A549 (cell line): Measurements from ENCODE around the gene PPP2R3B. TPM values are rescaled to one million over a fixed set of nuclear protein-coding genes. Genes with fewer than 3 reads are reported as not detected.

Source experiments
- ATAC-seq, 2 experiments: fragments of 200-7000 bp in 1 of 2; fragments of >200 bp in 1 of 2; cut with Nextera tagmentation in 1 of 2; cut with Tn5 transposase in 1 of 2; 3 replicates each; pipeline versions ENCODE4 v1.8.0 to v1.9.1; 2018 to 2020; ENCODE audit warnings: mild to moderate bottlenecking in 1 of 2, moderate library complexity in 1 of 2
- CTCF ChIA-PET: fragments of 300-600 bp; sonication (Branson Sonifier 250); formaldehyde crosslinking; extraction: SDS; loops from one replicate; lab custom pipeline; 2021; ENCODE audit warnings: antibody characterized with exemption, inconsistent platforms; lab: Yijun Ruan, JAX
- POLR2A ChIA-PET: fragments of 350-600 bp; formaldehyde crosslinking; extraction: SDS; loops from one replicate; lab custom pipeline; 2021; ENCODE audit warnings: antibody characterized with exemption, inconsistent platforms; lab: Yijun Ruan, JAX
- DNase-seq, 2 experiments: peaks; one replicate each; pipeline versions ENCODE4 v3.0.0 to v3.0.0-alpha.2; 2011 to 2016; ENCODE audit warnings: low read depth in 1 of 2, low spot score in 1 of 2
- FAIRE-seq: peaks from 2 replicates; lab custom pipeline; 2011; peaks lifted over from hg19 to GRCh38; lab: Jason Lieb, UNC
- H3K27ac ChIP-seq, 2 experiments: fragments of >200 bp; sonication (Bioruptor Twin); formaldehyde crosslinking; 3 replicates each; pipeline ENCODE4 v1.5.1; 2016 to 2017
- H3K4me1 ChIP-seq: fragments of >200 bp; sonication (Bioruptor Twin); formaldehyde crosslinking; 3 replicates; pipeline ENCODE4 v1.6.1; 2016
- H3K4me2 ChIP-seq: fragments of >200 bp; sonication (Bioruptor Twin); formaldehyde crosslinking; 3 replicates; pipeline ENCODE4 v1.6.1; 2016
- H3K4me3 ChIP-seq: fragments of >200 bp; sonication (Bioruptor Twin); formaldehyde crosslinking; 3 replicates; pipeline ENCODE4 v1.5.1; 2016
- H3K9me3 ChIP-seq: fragments of >200 bp; sonication (Bioruptor Twin); formaldehyde crosslinking; 3 replicates; pipeline ENCODE4 v1.6.1; 2016
- BHLHE40 ChIP-seq: IDR thresholded peaks from 2 replicates; pipeline ENCODE4 v1.6.1; 2012; ENCODE audit warnings: low read depth, low read length, inconsistent platforms
- CBX2 ChIP-seq: fragments of 200-600 bp; sonication (generic); IDR thresholded peaks from 2 replicates; pipeline ENCODE4 v1.6.1; 2016; ENCODE audit warnings: low read depth, mild to moderate bottlenecking, borderline replicate concordance
- EHMT2 ChIP-seq: fragments of 200-600 bp; sonication (generic); IDR thresholded peaks from 2 replicates; pipeline ENCODE4 v1.6.1; 2016; ENCODE audit warnings: antibody characterized with exemption, low read depth, mild to moderate bottlenecking, moderate library complexity
- EP300 ChIP-seq, 2 experiments: fragments of >200 bp; sonication (Bioruptor Twin); formaldehyde crosslinking; IDR thresholded peaks; 2 replicates in 1 of 2; 3 replicates in 1 of 2; pipeline ENCODE4 v1.6.1; 2016 to 2017
- ESRRA ChIP-seq: fragments of 150-350 bp; IDR thresholded peaks from 2 replicates; pipeline ENCODE4 v1.6.1; 2014; ENCODE audit warnings: mild to moderate bottlenecking, low read length, borderline replicate concordance
- FOSB ChIP-seq: fragments of 250-450 bp; sonication (Bioruptor Pico); IDR thresholded peaks from 2 replicates; pipeline ENCODE4 v1.5.0; 2020; ENCODE audit warnings: mild to moderate bottlenecking, moderate library complexity
- FOSL2 ChIP-seq, 2 experiments: fragments of 450-650 bp in 1 of 2; fragments of >200 bp in 1 of 2; sonication (Bioruptor Twin) in 1 of 2; formaldehyde crosslinking; IDR thresholded peaks; 2 replicates each; pipeline versions ENCODE4 v1.5.0 to v1.6.1; 2016 to 2020; ENCODE audit warnings: mild to moderate bottlenecking in 1 of 2, moderate library complexity in 1 of 2
- HDAC2 ChIP-seq: fragments of 200-600 bp; sonication (generic); IDR thresholded peaks from 2 replicates; pipeline ENCODE4 v1.6.1; 2016
- HOXA7 ChIP-seq: fragments of 250-450 bp; sonication (Bioruptor Pico); IDR thresholded peaks from 2 replicates; pipeline ENCODE4 v1.5.0; 2020; ENCODE audit warnings: mild to moderate bottlenecking, moderate library complexity
- HOXB5 ChIP-seq: fragments of 250-450 bp; sonication (Bioruptor Pico); IDR thresholded peaks from 2 replicates; pipeline ENCODE4 v1.5.0; 2020; ENCODE audit warnings: mild to moderate bottlenecking, moderate library complexity
- JUN ChIP-seq, 2 experiments: fragments of >200 bp; sonication (Bioruptor Twin); formaldehyde crosslinking; IDR thresholded peaks; 2 replicates in 1 of 2; 3 replicates in 1 of 2; pipeline ENCODE4 v1.6.1; 2016 to 2017
- MAFK ChIP-seq: fragments of 450-650 bp; IDR thresholded peaks from 2 replicates; pipeline ENCODE4 v1.6.1; 2014; ENCODE audit not compliant: partially characterized antibody
- MYC ChIP-seq: IDR thresholded peaks from 2 replicates; pipeline ENCODE4 v1.6.1; 2012; ENCODE audit warnings: mild to moderate bottlenecking, inconsistent platforms, low read length, improper control_type of control experiment, borderline replicate concordance
- NFE2L2 ChIP-seq: fragments of 150-350 bp; conservative IDR thresholded peaks from 2 replicates; pipeline ENCODE4 v1.6.1; 2014; ENCODE audit warnings: low read length
- NR3C1 ChIP-seq: fragments of >200 bp; sonication (Bioruptor Twin); formaldehyde crosslinking; IDR thresholded peaks from 3 replicates; pipeline ENCODE4 v1.6.1; 2017
- PHF8 ChIP-seq: fragments of 200-600 bp; sonication (generic); IDR thresholded peaks from 2 replicates; pipeline ENCODE4 v1.6.1; 2016; ENCODE audit warnings: low read depth, mild to moderate bottlenecking, antibody characterized with exemption, moderate library complexity, borderline replicate concordance
- POLR2A ChIP-seq: IDR thresholded peaks from 2 replicates; pipeline ENCODE4 v1.6.1; 2012; ENCODE audit warnings: mild to moderate bottlenecking, low read length
- POLR2AphosphoS2 ChIP-seq: conservative IDR thresholded peaks from 2 replicates; pipeline ENCODE4 v1.6.1; 2012; ENCODE audit warnings: low read length, improper control_type of control experiment, inconsistent platforms
- RARB ChIP-seq: fragments of 250-450 bp; sonication (Bioruptor Pico); IDR thresholded peaks from 2 replicates; pipeline ENCODE4 v1.8.0; 2021; ENCODE audit warnings: mild to moderate bottlenecking, moderate library complexity
- RCOR1 ChIP-seq: fragments of 150-350 bp; IDR thresholded peaks from 2 replicates; pipeline ENCODE4 v1.6.1; 2014; ENCODE audit warnings: antibody characterized with exemption, low read length, low read depth
- SMC3 ChIP-seq: fragments of >200 bp; sonication (Bioruptor Twin); formaldehyde crosslinking; IDR thresholded peaks from 3 replicates; pipeline ENCODE4 v1.6.1; 2018; ENCODE audit warnings: inconsistent platforms
- SREBF2 ChIP-seq: fragments of 450-650 bp; IDR thresholded peaks from 2 replicates; pipeline ENCODE4 v1.6.1; 2014; ENCODE audit warnings: mild to moderate bottlenecking, moderate library complexity
- TFCP2L1 ChIP-seq: fragments of 250-450 bp; sonication (Bioruptor Pico); IDR thresholded peaks from 2 replicates; pipeline ENCODE4 v1.5.0; 2021; ENCODE audit warnings: mild to moderate bottlenecking
- TP53 ChIP-seq: fragments of 250-450 bp; sonication (Bioruptor Pico); IDR thresholded peaks from 2 replicates; pipeline ENCODE4 v1.5.0; 2021; ENCODE audit warnings: mild to moderate bottlenecking, moderate library complexity
- ZFP36 ChIP-seq: fragments of 450-650 bp; IDR thresholded peaks from 2 replicates; pipeline ENCODE4 v1.6.1; 2014; ENCODE audit warnings: borderline replicate concordance; ENCODE audit not compliant: partially characterized antibody
- ZNF302 ChIP-seq: fragments of 250-450 bp; sonication (Bioruptor Pico); IDR thresholded peaks from 2 replicates; pipeline ENCODE4 v1.9.0; 2021; ENCODE audit warnings: inconsistent platforms, mild to moderate bottlenecking, moderate library complexity
- ZSCAN20 ChIP-seq: fragments of 250-450 bp; sonication (Bioruptor Pico); IDR thresholded peaks from 2 replicates; pipeline ENCODE4 v1.8.0; 2022; ENCODE audit warnings: mild to moderate bottlenecking, moderate library complexity
- WGBS: methylation state at CpG from one replicate; pipeline ENCODE4 v1.1.6; 2017; ENCODE audit errors: missing lambda C conversion rate; 5-methylcytosine and 5-hydroxymethylcytosine counted together
- polyA plus RNA-seq, 4 experiments: library from polyadenylated mRNA; depleted of rRNA in 3 of 4; stranded (reverse); fragments of >200 nt; fragmentation: RNase III in 1 of 4; extraction: RNeasy Plus Mini Kit Qiagen cat#74134 plus additional on column Dnase treatment in 1 of 4; gene quantifications; 2 replicates in 3 of 4; 3 replicates in 1 of 4; pipeline ENCODE4 v1.2.3, GENCODE V29; 2011 to 2017
- TF ChIP-seq, protein P1 (sequence below): fragments of 250-450 bp; sonication (Bioruptor Pico); IDR thresholded peaks from 2 replicates; pipeline ENCODE4 v1.5.0; 2021; ENCODE audit warnings: mild to moderate bottlenecking, moderate library complexity, borderline replicate concordance
- TF ChIP-seq, protein P2 (sequence below): fragments of >200 bp; sonication (Bioruptor Twin); formaldehyde crosslinking; IDR thresholded peaks from 3 replicates; pipeline ENCODE4 v1.6.1; 2016
- TF ChIP-seq, protein P3 (sequence below): fragments of 450-650 bp; IDR thresholded peaks from 2 replicates; pipeline ENCODE4 v1.6.1; 2014; ENCODE audit warnings: antibody characterized with exemption

The PPP2R3B gene
- polyA plus RNA-seq, 2 of the 4 experiments (the other 2 are of a cell fraction) = 12.6 to 29.6 TPM

DNA sequence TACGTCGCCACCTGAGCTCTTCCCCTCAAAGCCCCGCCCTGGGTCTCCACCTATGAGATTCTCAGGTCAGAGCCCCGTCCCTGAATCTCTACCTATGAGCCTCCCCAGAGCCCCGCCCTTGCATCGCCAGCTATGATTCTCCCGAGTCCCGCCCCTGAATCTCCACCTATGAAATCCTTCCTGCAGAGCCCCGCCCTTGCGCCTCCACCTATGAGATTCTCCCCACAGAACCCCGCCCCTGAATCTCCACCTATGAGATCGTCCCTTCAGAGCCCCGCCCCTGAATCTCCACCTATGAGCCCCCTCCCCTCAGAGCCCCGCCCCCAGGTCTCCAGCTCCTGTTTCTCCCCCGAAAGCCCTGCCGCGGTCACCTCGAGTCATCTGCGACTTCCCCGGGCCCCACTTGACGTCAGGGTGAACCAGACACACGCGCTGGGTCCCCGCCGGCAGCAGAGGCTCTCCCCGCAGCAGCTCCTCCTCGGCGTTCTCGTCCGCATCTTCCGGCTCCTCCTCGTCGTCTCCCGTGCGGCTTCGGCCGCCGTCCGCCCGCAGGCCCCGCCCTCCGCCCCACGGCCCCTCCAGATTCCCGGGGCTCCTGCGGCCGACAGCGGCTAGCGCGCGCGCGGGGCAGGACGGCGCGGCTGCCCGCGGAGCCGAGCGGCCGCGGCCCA, 68.5 kb downstream of the PPP2R3B start:
- no peak for TF ChIP-seq EHMT2
- peak; percentile 82 to 90; a peak in 3 of 5 replicates for TF ChIP-seq JUN (IDR thresholded peaks at IDR 0.05)
- TF ChIP-seq POLR2AphosphoS2 = peak; percentile 96
- peak; percentile 39; the same call in 1 of the 2 replicates for TF ChIP-seq HOXB5
- no peak for TF ChIP-seq POLR2A
- no peak for TF ChIP-seq NFE2L2
- TF ChIP-seq, protein P1, sequence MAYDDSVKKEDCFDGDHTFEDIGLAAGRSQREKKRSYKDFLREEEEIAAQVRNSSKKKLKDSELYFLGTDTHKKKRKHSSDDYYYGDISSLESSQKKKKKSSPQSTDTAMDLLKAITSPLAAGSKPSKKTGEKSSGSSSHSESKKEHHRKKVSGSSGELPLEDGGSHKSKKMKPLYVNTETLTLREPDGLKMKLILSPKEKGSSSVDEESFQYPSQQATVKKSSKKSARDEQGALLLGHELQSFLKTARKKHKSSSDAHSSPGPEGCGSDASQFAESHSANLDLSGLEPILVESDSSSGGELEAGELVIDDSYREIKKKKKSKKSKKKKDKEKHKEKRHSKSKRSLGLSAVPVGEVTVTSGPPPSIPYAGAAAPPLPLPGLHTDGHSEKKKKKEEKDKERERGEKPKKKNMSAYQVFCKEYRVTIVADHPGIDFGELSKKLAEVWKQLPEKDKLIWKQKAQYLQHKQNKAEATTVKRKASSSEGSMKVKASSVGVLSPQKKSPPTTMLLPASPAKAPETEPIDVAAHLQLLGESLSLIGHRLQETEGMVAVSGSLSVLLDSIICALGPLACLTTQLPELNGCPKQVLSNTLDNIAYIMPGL = no peak
- no peak for TF ChIP-seq MAFK
- peak; percentile 80; the same call in 1 of the 2 replicates for TF ChIP-seq TP53 (CRISPR knock-in tag)
- TF ChIP-seq RARB (CRISPR knock-in tag) = no peak
- no peak for TF ChIP-seq FOSL2 (IDR thresholded peaks at IDR 0.05)
- no peak for TF ChIP-seq FOSL2 (CRISPR knock-in tag; IDR thresholded peaks at IDR 0.05)
- TF ChIP-seq EP300 (IDR thresholded peaks at IDR 0.05) = no peak
- TF ChIP-seq RCOR1 = no peak
- TF ChIP-seq, protein P2, sequence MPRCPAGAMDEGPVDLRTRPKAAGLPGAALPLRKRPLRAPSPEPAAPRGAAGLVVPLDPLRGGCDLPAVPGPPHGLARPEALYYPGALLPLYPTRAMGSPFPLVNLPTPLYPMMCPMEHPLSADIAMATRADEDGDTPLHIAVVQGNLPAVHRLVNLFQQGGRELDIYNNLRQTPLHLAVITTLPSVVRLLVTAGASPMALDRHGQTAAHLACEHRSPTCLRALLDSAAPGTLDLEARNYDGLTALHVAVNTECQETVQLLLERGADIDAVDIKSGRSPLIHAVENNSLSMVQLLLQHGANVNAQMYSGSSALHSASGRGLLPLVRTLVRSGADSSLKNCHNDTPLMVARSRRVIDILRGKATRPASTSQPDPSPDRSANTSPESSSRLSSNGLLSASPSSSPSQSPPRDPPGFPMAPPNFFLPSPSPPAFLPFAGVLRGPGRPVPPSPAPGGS = peak; percentile 84; the same call in 2 of the 3 replicates
- no peak for TF ChIP-seq SREBF2
- TF ChIP-seq SMC3 = peak; percentile 13; the same call in 1 of the 3 replicates
- no peak for TF ChIP-seq ESRRA
- peak; percentile 28; the same call in 1 of the 2 replicates for TF ChIP-seq FOSB (CRISPR knock-in tag)
- TF ChIP-seq HDAC2 = no peak
- peak; percentile 30; the same call in 1 of the 2 replicates for TF ChIP-seq TFCP2L1 (CRISPR knock-in tag)
- no peak for TF ChIP-seq ZFP36
- TF ChIP-seq, protein P3, sequence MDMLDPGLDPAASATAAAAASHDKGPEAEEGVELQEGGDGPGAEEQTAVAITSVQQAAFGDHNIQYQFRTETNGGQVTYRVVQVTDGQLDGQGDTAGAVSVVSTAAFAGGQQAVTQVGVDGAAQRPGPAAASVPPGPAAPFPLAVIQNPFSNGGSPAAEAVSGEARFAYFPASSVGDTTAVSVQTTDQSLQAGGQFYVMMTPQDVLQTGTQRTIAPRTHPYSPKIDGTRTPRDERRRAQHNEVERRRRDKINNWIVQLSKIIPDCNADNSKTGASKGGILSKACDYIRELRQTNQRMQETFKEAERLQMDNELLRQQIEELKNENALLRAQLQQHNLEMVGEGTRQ = no peak
- no peak for TF ChIP-seq BHLHE40
- no peak for TF ChIP-seq ZSCAN20 (CRISPR knock-in tag)
- TF ChIP-seq NR3C1 = no peak
- no peak for TF ChIP-seq CBX2
- no peak for TF ChIP-seq ZNF302
- 0 out of 2 replicates have a peak, but pooled peaks have one; percentile 42 for TF ChIP-seq HOXA7 (CRISPR knock-in tag)
- TF ChIP-seq MYC = no peak
- TF ChIP-seq PHF8 = peak; percentile 54; the same call in 1 of the 2 replicates
- TF ChIP-seq, all 56 proteins: peak for 10
- FAIRE-seq (no peak), ATAC-seq (peak; percentile 67 to 82), DNase-seq (peak; percentile 96 to 99)
- peaks cover 25% of the 10 kb centered on the region; the same call in 2 of the 3 replicates for H3K4me1 ChIP-seq
- peak overlapping the region; percentile 97 to 99 for H3K27ac ChIP-seq
- H3K4me3 ChIP-seq = peak overlapping the region; percentile 93
- ChIA-PET POLR2A (no interaction called here), CTCF (no interaction called here)
- no peaks in the 10 kb centered on the region for H3K9me3 ChIP-seq
- peak overlapping the region; percentile 61 for H3K4me2 ChIP-seq
- WGBS = 2% methylated on average over 34 of the region's 61 CpGs
